ENCODE data around the gene TIGAR. TPM values are rescaled to one million over a fixed set of nuclear protein-coding genes. Genes with fewer than 3 reads are reported as not detected.

Gene TIGAR
- total RNA-seq, 1 experiment from 2014 or later = 42.7 TPM

DNA sequence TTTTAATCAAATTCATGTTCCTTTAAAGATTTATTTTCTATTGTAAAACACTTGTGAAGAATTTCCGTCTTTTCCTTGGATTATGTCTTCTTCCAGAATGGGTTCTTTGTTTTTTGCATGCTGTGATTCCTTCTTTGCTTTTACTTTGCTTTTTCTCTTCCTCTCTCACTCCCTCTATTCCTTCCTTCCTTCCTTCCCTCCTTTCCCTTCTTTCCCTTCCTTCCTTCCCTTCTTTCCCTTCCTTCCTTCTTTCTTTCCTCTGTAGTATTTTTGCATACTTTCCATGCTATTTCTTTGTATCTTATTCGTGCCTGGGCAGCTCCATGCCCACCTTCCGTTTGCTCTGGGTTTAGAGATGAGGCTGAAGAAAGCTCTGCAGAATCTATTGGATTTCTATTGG lies 80.1 kb downstream of the TIGAR start:
- no peaks in the 10 kb centered on the region for H3K27me3 ChIP-seq (replicated peaks; ENCODE audit: control insufficient read depth, insufficient read depth, low read length)
- intact Hi-C loops (cut with micrococcal nuclease; ENCODE audit: unreplicated experiment) = no loop called here
- Mint-ChIP-seq H3K4me3 (ENCODE audit: unreplicated experiment) (no peak overlapping the region), H3K4me1 (ENCODE audit: low read depth, unreplicated experiment) (no peaks in the 10 kb centered on the region), H3K36me3 (ENCODE audit: insufficient read depth, unreplicated experiment) (no peaks in the 10 kb centered on the region), H3K27me3 (ENCODE audit: insufficient read depth, unreplicated experiment) (peaks cover 18% of the 10 kb centered on the region), H3K27ac (ENCODE audit: unreplicated experiment) (no peak overlapping the region), H3K9me3 (ENCODE audit: unreplicated experiment) (peaks cover 14% of the 10 kb centered on the region)
- no peaks in the 10 kb centered on the region for H3K4me1 ChIP-seq
- DNase-seq = no peak
- TF ChIP-seq, protein P1, sequence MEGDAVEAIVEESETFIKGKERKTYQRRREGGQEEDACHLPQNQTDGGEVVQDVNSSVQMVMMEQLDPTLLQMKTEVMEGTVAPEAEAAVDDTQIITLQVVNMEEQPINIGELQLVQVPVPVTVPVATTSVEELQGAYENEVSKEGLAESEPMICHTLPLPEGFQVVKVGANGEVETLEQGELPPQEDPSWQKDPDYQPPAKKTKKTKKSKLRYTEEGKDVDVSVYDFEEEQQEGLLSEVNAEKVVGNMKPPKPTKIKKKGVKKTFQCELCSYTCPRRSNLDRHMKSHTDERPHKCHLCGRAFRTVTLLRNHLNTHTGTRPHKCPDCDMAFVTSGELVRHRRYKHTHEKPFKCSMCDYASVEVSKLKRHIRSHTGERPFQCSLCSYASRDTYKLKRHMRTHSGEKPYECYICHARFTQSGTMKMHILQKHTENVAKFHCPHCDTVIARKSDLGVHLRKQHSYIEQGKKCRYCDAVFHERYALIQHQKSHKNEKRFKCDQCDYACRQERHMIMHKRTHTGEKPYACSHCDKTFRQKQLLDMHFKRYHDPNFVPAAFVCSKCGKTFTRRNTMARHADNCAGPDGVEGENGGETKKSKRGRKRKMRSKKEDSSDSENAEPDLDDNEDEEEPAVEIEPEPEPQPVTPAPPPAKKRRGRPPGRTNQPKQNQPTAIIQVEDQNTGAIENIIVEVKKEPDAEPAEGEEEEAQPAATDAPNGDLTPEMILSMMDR (IDR thresholded peaks at IDR 0.05; ENCODE audit: insufficient read depth in 1 of 2, low read depth in 1 of 2, low read length in 1 of 2, severe bottlenecking in 1 of 2, unreplicated experiment in 1 of 2) = no peak
- H3K36me3 ChIP-seq (ENCODE audit: control insufficient read depth, insufficient read depth, low read length) = no peaks in the 10 kb centered on the region
- no TSS peak for BruUV-seq (replicated peaks)
- H3K4me3 ChIP-seq (ENCODE audit: low read depth, low read length) = no peak overlapping the region
- ChIA-PET CTCF (no interaction called here), POLR2A (no interaction called here)
- H3K9me3 ChIP-seq = no peaks in the 10 kb centered on the region; the same call in 1 of the 2 replicates

DNA sequence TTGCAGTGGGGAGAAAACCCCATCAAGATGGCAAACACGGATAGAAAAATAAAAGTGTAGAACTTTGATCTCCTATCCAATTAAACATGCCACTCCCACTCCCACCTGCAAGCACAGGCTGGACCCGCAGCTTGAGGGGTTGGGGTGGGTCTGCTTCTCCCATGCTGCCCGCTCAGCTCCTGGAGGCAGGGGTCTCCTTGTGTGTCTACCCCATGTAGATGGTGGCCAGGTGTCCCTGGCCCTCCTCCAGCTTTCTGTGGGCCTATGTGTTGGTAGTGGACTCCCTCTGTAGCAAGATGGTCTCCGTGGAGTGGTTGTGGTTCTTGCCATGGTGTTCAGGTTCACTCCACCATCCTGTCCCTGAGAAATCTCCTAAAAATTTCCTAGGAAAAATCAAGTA lies 82.0 kb downstream of the TIGAR start:
- no peak for DNase-seq
- Histone ChIP-seq H3K4me1 (no peaks in the 10 kb centered on the region), H3K27me3 (replicated peaks; ENCODE audit: control insufficient read depth, insufficient read depth, low read length) (no peaks in the 10 kb centered on the region), H3K36me3 (ENCODE audit: control insufficient read depth, insufficient read depth, low read length) (no peaks in the 10 kb centered on the region), H3K4me3 (ENCODE audit: low read depth, low read length) (no peak overlapping the region), H3K9me3 (no peaks in the 10 kb centered on the region; the same call in 1 of the 2 replicates)
- H3K4me1 Mint-ChIP-seq (ENCODE audit: low read depth, unreplicated experiment) = no peaks in the 10 kb centered on the region
- intact Hi-C loops (cut with micrococcal nuclease; ENCODE audit: unreplicated experiment) = no loop called here
- no peak overlapping the region for H3K4me3 Mint-ChIP-seq (ENCODE audit: unreplicated experiment)
- H3K27ac Mint-ChIP-seq (ENCODE audit: unreplicated experiment) = no peak overlapping the region
- TF ChIP-seq, protein P1 (IDR thresholded peaks at IDR 0.05; ENCODE audit: insufficient read depth in 1 of 2, low read depth in 1 of 2, low read length in 1 of 2, severe bottlenecking in 1 of 2, unreplicated experiment in 1 of 2) = no peak
- no TSS peak for BruUV-seq (replicated peaks)
- POLR2A ChIA-PET = no interaction called here
- H3K9me3 Mint-ChIP-seq (ENCODE audit: unreplicated experiment) = peaks cover 14% of the 10 kb centered on the region
- peaks cover 14% of the 10 kb centered on the region for H3K27me3 Mint-ChIP-seq (ENCODE audit: insufficient read depth, unreplicated experiment)
- no peaks in the 10 kb centered on the region for H3K36me3 Mint-ChIP-seq (ENCODE audit: insufficient read depth, unreplicated experiment)
- CTCF ChIA-PET = interaction anchor here (1.4 kb wide), 1 partner anchor 12 kb away, joined by 6 read pairs; no protein-coding TSS in a partner anchor

Other genes with a start within 250 kb of the TIGAR start
- gene CCND2, start 47.5 kb upstream of the TIGAR start, total RNA-seq (2022) = 113 and 145 TPM in 2 replicates
- 0.16 TPM in 1 of 2 replicates, not detected in the other for gene FGF23, start 58.5 kb downstream of the TIGAR start, total RNA-seq (2022)
- gene FGF6, start 124.6 kb downstream of the TIGAR start, total RNA-seq (2022) = not detected in 2 replicates
- gene RAD51AP1, start 217.7 kb downstream of the TIGAR start, total RNA-seq (2022) = 86.2 and 87.4 TPM in 2 replicates
- 7.7 and 9.3 TPM in 2 replicates for gene DYRK4, start 241.0 kb downstream of the TIGAR start, total RNA-seq (2022)

Data from Caco-2 (cell line).